Measurements from ENCODE around the gene WWP2.

WWP2 gene

DNA sequence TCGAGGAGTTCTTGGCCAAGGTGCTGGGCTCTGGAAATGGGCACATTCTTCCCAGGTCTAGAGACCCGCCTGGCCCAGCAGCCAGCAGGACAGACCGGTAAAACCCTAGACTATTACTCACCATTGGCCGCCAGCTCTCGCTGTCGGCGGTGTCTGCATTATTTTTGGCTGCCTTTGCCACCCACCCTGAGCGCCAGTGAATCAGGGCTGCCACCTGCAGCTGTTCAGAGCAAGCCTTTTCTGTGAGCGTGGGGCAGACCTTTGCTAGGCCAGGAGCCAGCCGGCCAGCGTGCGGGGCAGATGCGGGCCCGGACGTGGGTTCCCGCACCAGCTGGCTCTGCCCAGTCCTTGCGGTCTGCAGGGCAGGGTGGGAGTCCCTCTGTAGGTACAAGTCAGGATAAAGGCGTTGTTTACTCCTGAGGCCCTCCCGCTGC is 173.2 kb downstream of the WWP2 start:
- Histone ChIP-seq H3K9ac (ENCODE audit: low read length) (no peak overlapping the region), H3K36me3 (replicated peaks; ENCODE audit: insufficient read depth, low read length) (no peaks in the 10 kb centered on the region), H3K4me2 (ENCODE audit: low read depth, low read length) (no peak overlapping the region), H3K27ac (ENCODE audit: low read length) (no peak overlapping the region), H3K27me3 (replicated peaks; ENCODE audit: insufficient read depth, low read length) (no peaks in the 10 kb centered on the region), H3K79me2 (ENCODE audit: low read length) (no peaks in the 10 kb centered on the region), H3F3A (ENCODE audit: insufficient read depth, low read length) (no peaks in the 10 kb centered on the region), H4K20me1 (ENCODE audit: insufficient read depth, low read length) (no peaks in the 10 kb centered on the region), H3K9me3 (replicated peaks; ENCODE audit: insufficient read depth, low read length) (no peaks in the 10 kb centered on the region), H3K9me2 (replicated peaks; ENCODE audit: insufficient read depth, low read length) (no peaks in the 10 kb centered on the region), H3K4me1 (ENCODE audit: low read length) (no peaks in the 10 kb centered on the region), H2AFZ (ENCODE audit: low read length) (no peak overlapping the region), H3K4me3 (ENCODE audit: low read length) (no peak overlapping the region)
- DNase-seq = no peak
- TF ChIP-seq EZH2 (optimal IDR thresholded peaks at IDR 0.05; ENCODE audit: low read depth, low read length) (no peak), CTCF (IDR thresholded peaks at IDR 0.05; ENCODE audit: low read length) (no peak), EZH2phosphoT487 (IDR thresholded peaks at IDR 0.05; ENCODE audit: low read length) (no peak)

- no peak for TF ChIP-seq EZH2 (optimal IDR thresholded peaks at IDR 0.05; ENCODE audit: low read depth, low read length)
- Histone ChIP-seq H3K9ac (ENCODE audit: low read length) (no peak overlapping the region), H4K20me1 (ENCODE audit: insufficient read depth, low read length) (no peaks in the 10 kb centered on the region), H2AFZ (ENCODE audit: low read length) (no peak overlapping the region), H3K27me3 (replicated peaks; ENCODE audit: insufficient read depth, low read length) (no peaks in the 10 kb centered on the region), H3K27ac (ENCODE audit: low read length) (no peak overlapping the region), H3K36me3 (replicated peaks; ENCODE audit: insufficient read depth, low read length) (no peaks in the 10 kb centered on the region), H3K4me3 (ENCODE audit: low read length) (no peak overlapping the region), H3K9me2 (replicated peaks; ENCODE audit: insufficient read depth, low read length) (no peaks in the 10 kb centered on the region), H3K9me3 (replicated peaks; ENCODE audit: insufficient read depth, low read length) (no peaks in the 10 kb centered on the region), H3K4me2 (ENCODE audit: low read depth, low read length) (no peak overlapping the region), H3K4me1 (ENCODE audit: low read length) (no peaks in the 10 kb centered on the region), H3K79me2 (ENCODE audit: low read length) (no peaks in the 10 kb centered on the region), H3F3A (ENCODE audit: insufficient read depth, low read length) (no peaks in the 10 kb centered on the region)
- DNase-seq = no peak
These were observed 173.6 kb downstream of the WWP2 start for GRCh38 chr16:69935740-69936139.

GRCh38 chr16:69936252-69936651 is 174.1 kb downstream of the WWP2 start:
- H3K4me2 ChIP-seq (ENCODE audit: low read depth, low read length) = no peak overlapping the region
- no peak for DNase-seq
- H3K4me1 ChIP-seq (ENCODE audit: low read length) = no peaks in the 10 kb centered on the region
- H3K9ac ChIP-seq (ENCODE audit: low read length) = no peak overlapping the region
- H3K9me2 ChIP-seq (replicated peaks; ENCODE audit: insufficient read depth, low read length) = no peaks in the 10 kb centered on the region
- H3K9me3 ChIP-seq (replicated peaks; ENCODE audit: insufficient read depth, low read length) = no peaks in the 10 kb centered on the region
- H3K79me2 ChIP-seq (ENCODE audit: low read length) = no peaks in the 10 kb centered on the region
- H3K4me3 ChIP-seq (ENCODE audit: low read length) = no peak overlapping the region
- H4K20me1 ChIP-seq (ENCODE audit: insufficient read depth, low read length) = no peaks in the 10 kb centered on the region
- H3K27ac ChIP-seq (ENCODE audit: low read length) = no peak overlapping the region
- no peaks in the 10 kb centered on the region for H3K36me3 ChIP-seq (replicated peaks; ENCODE audit: insufficient read depth, low read length)
- TF ChIP-seq CTCF (IDR thresholded peaks at IDR 0.05; ENCODE audit: low read length) (no peak), EZH2 (optimal IDR thresholded peaks at IDR 0.05; ENCODE audit: low read depth, low read length) (no peak), EZH2phosphoT487 (IDR thresholded peaks at IDR 0.05; ENCODE audit: low read length) (no peak)
- H2AFZ ChIP-seq (ENCODE audit: low read length) = no peak overlapping the region
- no peaks in the 10 kb centered on the region for H3K27me3 ChIP-seq (replicated peaks; ENCODE audit: insufficient read depth, low read length)
- H3F3A ChIP-seq (ENCODE audit: insufficient read depth, low read length) = no peaks in the 10 kb centered on the region

- Histone ChIP-seq H3K27ac (ENCODE audit: low read length) (no peak overlapping the region), H3K9ac (ENCODE audit: low read length) (no peak overlapping the region), H3K4me3 (ENCODE audit: low read length) (no peak overlapping the region), H3K4me2 (ENCODE audit: low read depth, low read length) (no peak overlapping the region), H2AFZ (ENCODE audit: low read length) (no peak overlapping the region), H3K9me3 (replicated peaks; ENCODE audit: insufficient read depth, low read length) (no peaks in the 10 kb centered on the region), H3K36me3 (replicated peaks; ENCODE audit: insufficient read depth, low read length) (no peaks in the 10 kb centered on the region), H3K9me2 (replicated peaks; ENCODE audit: insufficient read depth, low read length) (no peaks in the 10 kb centered on the region), H3K4me1 (ENCODE audit: low read length) (no peaks in the 10 kb centered on the region), H3F3A (ENCODE audit: insufficient read depth, low read length) (no peaks in the 10 kb centered on the region), H3K27me3 (replicated peaks; ENCODE audit: insufficient read depth, low read length) (no peaks in the 10 kb centered on the region), H3K79me2 (ENCODE audit: low read length) (no peaks in the 10 kb centered on the region), H4K20me1 (ENCODE audit: insufficient read depth, low read length) (no peaks in the 10 kb centered on the region)
- no peak for DNase-seq
- TF ChIP-seq EZH2 (optimal IDR thresholded peaks at IDR 0.05; ENCODE audit: low read depth, low read length) (no peak), EZH2phosphoT487 (IDR thresholded peaks at IDR 0.05; ENCODE audit: low read length) (no peak), CTCF (IDR thresholded peaks at IDR 0.05; ENCODE audit: low read length) (no peak)
These were observed 174.6 kb downstream of the WWP2 start for GRCh38 chr16:69936751-69937211.

Data from MM.1S (cell line).